ENCODE results near the gene LRRC8E. TPM values are rescaled to one million over a fixed set of nuclear protein-coding genes. Genes with fewer than 3 reads are reported as not detected.

The LRRC8E gene
- total RNA-seq, 1 experiment from 2014 or later, result 10.3 TPM

- peaks cover 19% of the 10 kb centered on the region for H3K4me1 Mint-ChIP-seq (ENCODE audit: insufficient read depth, unreplicated experiment)
- no peaks in the 10 kb centered on the region for H3K9me3 Mint-ChIP-seq (ENCODE audit: unreplicated experiment)
- DNase-seq (ENCODE audit: unreplicated experiment), result peak; percentile 56
- no peak for TF ChIP-seq CTCF (IDR thresholded peaks at IDR 0.05; ENCODE audit: unreplicated experiment)
- intact Hi-C loops (cut with micrococcal nuclease), result no loop called here
- no peak within 1 kb of the TSS for H3K27ac Mint-ChIP-seq (ENCODE audit: low read depth, unreplicated experiment)
- H3K36me3 Mint-ChIP-seq (ENCODE audit: insufficient read depth, unreplicated experiment), result peaks cover 64% of the 10 kb centered on the region
- no peaks in the 10 kb centered on the region for H3K27me3 Mint-ChIP-seq (ENCODE audit: insufficient read depth, unreplicated experiment)
- H3K4me3 Mint-ChIP-seq (ENCODE audit: unreplicated experiment), result peak within 1 kb of the TSS; percentile 71
- ChIA-PET POLR2A (interaction anchor here (0.6 to 5.2 kb wide), 2 partner anchors 17 kb away, joined by 3 to 56 read pairs; partner anchors contain the start of gene TIMM44), CTCF (interaction anchor here (0.5 to 1.7 kb wide), 4 partner anchors 28 to 76 kb away, joined by 3 to 4 read pairs (median 3); no protein-coding TSS in a partner anchor)
- BruUV-seq (replicated peaks), result no TSS peak
Measured at GRCh38 chr19:7926021-7926726, 37.9 kb downstream of the LRRC8E start, which contains the start of gene CTXN1. Gene CTXN1 (minus strand): TSS chr19:7926135. CDS start chr19:7925538, 597 bp downstream.

GRCh38 chr19:7926727-7927604, 38.7 kb downstream of the LRRC8E start:
- POLR2A ChIA-PET, result interaction anchor here (1.1 to 5.2 kb wide), 2 partner anchors 16 to 57 kb away, joined by 3 to 56 read pairs; partner anchors contain the start of gene TIMM44
- no peaks in the 10 kb centered on the region for H3K9me3 Mint-ChIP-seq (ENCODE audit: unreplicated experiment)
- CTCF ChIA-PET, result interaction anchor here (0.5 to 1.7 kb wide), 5 partner anchors 27 to 246 kb away, joined by 3 to 4 read pairs (median 3); partner anchors contain the start of gene TRAPPC5

GRCh38 chr19:7927605-7928333, 39.5 kb downstream of the LRRC8E start:
- Mint-ChIP-seq H3K27me3 (ENCODE audit: insufficient read depth, unreplicated experiment) (no peaks in the 10 kb centered on the region), H3K27ac (ENCODE audit: low read depth, unreplicated experiment) (peak overlapping the region; percentile 93), H3K9me3 (ENCODE audit: unreplicated experiment) (no peaks in the 10 kb centered on the region), H3K4me1 (ENCODE audit: insufficient read depth, unreplicated experiment) (peaks cover 13% of the 10 kb centered on the region), H3K36me3 (ENCODE audit: insufficient read depth, unreplicated experiment) (peaks cover 65% of the 10 kb centered on the region), H3K4me3 (ENCODE audit: unreplicated experiment) (peak overlapping the region; percentile 62)
- ChIA-PET CTCF (interaction anchor here (0.6 to 2.0 kb wide), 6 partner anchors 8 to 324 kb away, joined by 3 to 14 read pairs (median 4); partner anchors contain the start of genes SNAPC2, TIMM44 and TRAPPC5), POLR2A (interaction anchor here (0.7 to 5.2 kb wide), 7 partner anchors 11 to 361 kb away, joined by 3 to 56 read pairs (median 4); partner anchors contain the start of gene TIMM44)
- no TSS peak for BruUV-seq (replicated peaks)
- intact Hi-C loops (cut with micrococcal nuclease), result no loop called here
- TF ChIP-seq CTCF (IDR thresholded peaks at IDR 0.05; ENCODE audit: unreplicated experiment), result no peak
- no peak for DNase-seq (ENCODE audit: unreplicated experiment)

More at GRCh38 chr19:7926727-7927604, 38.7 kb downstream of the LRRC8E start:
- no peak for TF ChIP-seq CTCF (IDR thresholded peaks at IDR 0.05; ENCODE audit: unreplicated experiment)
- Mint-ChIP-seq H3K36me3 (ENCODE audit: insufficient read depth, unreplicated experiment) (peaks cover 63% of the 10 kb centered on the region), H3K27ac (ENCODE audit: low read depth, unreplicated experiment) (no peak overlapping the region), H3K4me1 (ENCODE audit: insufficient read depth, unreplicated experiment) (peaks cover 17% of the 10 kb centered on the region), H3K4me3 (ENCODE audit: unreplicated experiment) (peak overlapping the region; percentile 52), H3K27me3 (ENCODE audit: insufficient read depth, unreplicated experiment) (no peaks in the 10 kb centered on the region)
- intact Hi-C loops (cut with micrococcal nuclease), result no loop called here
- TSS peak; percentile 53 for BruUV-seq (replicated peaks)
- DNase-seq (ENCODE audit: unreplicated experiment), result no peak

Measured in MCF 10A (cell line).